HG03521 (cell line): ENCODE measurements around the gene MARF1.
"Not testable (repeated sequence)": the region's sequence is repeated elsewhere in the genome, so short reads cannot be mapped to it uniquely, and the experiment has no call there.

Experiments used
- ATAC-seq: cut with Tn5 transposase; IDR thresholded peaks from one replicate; pipeline ENCODE4 v1.9.1; 2021; ENCODE audit warnings: mild to moderate bottlenecking, moderate library complexity; ENCODE audit not compliant: unreplicated experiment

Gene MARF1

GRCh38 chr16:15652293-15653001 is 9.5 kb upstream of the MARF1 start:
- ATAC-seq = no peak

GRCh38 chr16:15650698-15651171 is 7.8 kb upstream of the MARF1 start:
- peak; percentile 22 for ATAC-seq

GRCh38 chr16:15650019-15650697 is 7.2 kb upstream of the MARF1 start, which contains the start of gene NDE1:
TSS of gene NDE1 (plus strand) at chr16:15650245. CDS start at chr16:15664779, 14,534 bp downstream.
- peak; percentile 72 for ATAC-seq

DNA sequence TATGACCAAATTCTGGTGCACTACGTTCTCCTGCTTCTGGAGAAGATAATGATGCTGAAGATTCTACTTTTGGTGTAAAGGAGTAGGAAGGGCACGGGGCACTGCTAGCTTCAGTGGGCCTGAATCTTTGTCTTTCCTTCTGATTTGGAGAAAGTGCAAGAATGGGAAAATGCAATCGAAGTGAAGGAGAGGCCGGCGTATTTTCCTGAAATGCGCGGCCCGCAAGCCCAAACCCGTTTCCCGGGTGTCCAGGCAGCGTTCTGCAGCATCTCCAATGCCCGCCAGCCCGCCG is 6.7 kb upstream of the MARF1 start:
- no peak for ATAC-seq

- ATAC-seq = not testable (repeated sequence)
These were observed 6.4 kb upstream of the MARF1 start for GRCh38 chr16:15649311-15649710.

DNA sequence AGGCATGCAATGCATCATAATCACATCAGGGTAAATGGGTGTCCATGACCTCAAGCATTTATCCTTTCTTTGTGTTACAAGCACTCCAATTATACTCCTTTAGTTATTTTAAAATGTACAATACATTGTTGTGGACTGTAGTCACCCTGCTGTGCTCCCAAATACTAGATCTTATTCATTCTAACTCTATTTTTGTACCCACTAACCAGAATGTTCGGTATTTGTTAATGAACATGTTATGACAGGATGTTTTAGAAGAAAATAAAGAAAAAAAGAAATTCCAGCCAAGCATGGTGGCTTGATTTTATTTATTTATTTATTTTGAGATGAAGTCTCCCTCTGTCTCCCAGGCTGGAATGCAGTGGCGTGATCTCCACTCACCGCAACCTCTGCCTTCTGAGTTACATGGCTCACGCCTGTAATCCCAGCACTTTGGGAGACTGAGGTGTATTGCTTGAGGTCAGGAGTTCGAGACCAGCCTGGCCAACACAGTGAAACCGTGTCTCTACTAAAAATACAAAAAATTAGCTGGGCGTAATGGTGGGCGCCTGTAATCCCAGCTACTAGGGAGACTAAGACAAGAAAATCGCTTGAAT is 5.3 kb upstream of the MARF1 start:
- ATAC-seq = no peak

DNA sequence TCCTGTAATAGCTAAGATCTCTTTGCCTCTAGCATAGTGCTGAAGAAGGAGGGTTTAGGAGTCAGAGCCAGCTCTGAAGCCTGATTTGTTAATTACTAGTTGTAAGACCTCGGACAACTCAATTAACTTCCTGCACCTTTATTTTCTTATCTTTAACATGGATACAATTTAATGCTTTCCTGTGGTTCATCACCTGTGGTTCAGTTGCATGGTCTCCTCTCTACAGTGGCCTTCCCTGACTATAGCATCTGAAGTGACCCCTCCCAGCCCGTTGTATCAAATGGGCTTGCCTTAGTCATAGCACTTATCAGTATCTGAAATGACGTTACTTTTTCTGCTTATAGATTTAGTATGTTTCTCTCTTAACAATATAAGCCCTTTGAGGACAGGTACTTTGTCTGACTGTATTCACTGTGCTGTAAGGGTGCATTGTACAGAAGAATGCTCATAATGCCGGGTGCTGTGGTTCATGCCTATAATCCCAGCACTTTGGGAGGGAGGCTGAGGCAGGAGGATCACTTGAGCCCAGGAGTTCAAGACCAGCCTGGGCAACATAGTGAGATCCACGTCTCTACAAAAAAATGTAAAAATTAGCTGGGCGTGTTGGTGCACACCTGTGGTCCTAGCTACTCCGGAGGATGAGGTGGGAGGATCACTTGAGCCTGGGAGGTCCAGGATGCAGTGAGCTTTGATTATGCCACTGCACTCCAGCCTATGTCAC is 4.5 kb upstream of the MARF1 start:
- no peak for ATAC-seq

DNA sequence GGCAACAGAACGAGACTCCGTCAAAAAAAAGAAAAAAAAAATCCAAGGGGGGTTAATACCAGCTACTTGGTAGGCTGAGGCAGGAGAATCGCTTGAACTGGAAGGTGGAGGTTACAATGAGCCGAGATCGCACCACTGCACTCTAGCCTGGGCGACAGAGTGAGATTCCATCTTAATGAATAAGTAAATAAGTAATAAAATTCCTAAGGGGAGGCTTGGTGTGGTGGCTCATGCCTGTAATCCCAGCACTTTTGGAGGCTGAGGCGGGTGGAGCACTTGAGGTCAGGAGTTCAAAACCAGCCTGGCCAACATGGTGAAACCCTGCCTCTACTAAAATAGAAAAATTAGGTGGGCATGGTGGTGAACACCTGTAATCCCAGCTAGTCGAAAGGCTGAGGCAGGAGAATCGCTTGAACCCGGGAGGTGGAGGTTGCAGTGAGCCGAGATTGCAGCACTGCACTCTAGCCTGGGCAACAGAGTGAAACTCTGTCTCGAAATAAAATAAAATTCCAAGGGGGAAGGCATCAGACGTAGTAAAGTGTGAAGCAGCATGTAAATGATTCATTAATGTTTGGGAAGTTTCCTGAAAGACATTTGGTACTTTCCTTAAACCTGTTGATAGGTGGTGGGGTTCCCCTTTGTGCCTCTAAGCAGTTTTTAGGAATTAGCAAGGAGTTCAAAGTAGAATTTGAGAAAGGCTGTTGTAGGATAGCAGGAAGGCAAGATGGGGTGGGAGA is 3.8 kb upstream of the MARF1 start:
- not testable (repeated sequence) for ATAC-seq

DNA sequence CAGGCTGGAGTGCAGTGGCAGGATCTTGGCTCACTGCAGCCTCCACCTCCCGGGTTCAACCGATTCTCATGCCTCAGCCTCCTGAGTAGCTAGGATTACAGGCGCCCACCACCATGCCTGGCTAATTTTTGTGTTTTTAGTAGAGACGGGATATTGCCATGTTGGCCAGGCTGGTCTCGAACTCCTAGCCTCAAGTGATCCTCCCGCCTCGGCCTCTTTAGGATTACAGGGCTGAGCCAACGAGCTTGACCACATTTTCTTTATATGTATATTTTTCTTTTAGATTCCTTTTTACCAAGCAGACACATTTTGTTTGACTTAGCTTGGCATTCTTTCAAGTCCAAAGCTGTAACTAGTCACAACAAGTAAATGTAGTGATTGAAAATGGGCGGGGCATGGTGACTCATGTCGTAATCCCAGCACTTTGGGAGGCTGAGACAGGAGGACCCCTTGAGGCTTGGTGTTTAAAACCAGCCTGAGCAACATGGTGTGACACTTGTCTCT is 2.1 kb upstream of the MARF1 start:
- not testable (repeated sequence) for ATAC-seq

DNA sequence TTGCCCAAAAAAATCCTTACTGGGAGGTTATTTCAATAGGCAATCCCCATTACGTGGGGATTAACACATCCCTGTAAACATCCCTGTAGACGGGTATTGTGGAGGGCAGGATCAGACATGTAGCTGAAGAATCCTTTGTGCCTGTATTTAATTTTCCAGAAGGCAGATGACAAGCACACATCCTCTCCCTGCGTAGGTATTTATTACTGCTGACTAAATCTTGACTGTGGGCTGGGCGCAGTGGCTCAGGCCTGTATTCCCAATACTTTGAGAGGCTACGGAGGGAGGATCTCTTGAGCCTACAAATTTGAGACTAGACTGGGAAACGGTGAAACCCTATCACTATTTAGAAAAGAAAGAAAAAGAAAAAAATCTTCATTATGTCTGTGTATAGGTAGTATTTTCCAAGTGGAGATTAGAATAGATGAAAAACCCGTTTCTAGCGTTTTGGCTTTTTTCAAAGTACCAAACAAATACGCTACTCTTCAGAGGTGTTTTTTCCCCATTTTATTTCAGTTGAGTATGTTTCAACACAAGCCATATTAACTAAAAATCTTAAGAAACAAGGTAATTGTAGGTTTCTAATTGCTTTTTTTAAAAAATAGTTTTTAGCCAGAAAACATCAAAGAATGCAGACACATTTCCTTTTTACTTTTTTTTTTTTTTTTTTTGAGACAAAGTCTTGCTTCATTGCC is 1.5 kb upstream of the MARF1 start:
- no peak for ATAC-seq

DNA sequence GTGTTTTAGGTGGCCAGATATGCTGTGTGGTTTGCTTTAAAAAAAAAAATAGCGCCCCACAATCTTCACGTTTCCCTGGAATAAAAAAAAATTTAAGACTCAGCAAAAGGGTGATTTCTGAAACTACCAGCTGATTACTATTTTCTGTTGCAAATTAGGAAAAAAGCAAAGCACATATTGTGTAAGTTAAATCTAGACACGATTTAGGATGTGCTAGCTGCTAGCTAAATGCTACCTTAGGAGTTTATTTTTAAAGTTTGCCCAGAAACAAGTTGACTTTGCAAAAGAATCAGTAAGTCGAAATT is 944 bp upstream of the MARF1 start:
- no peak for ATAC-seq

- peak; percentile 60 for ATAC-seq
These were observed 352 bp downstream of the MARF1 start for GRCh38 chr16:15642557-15643047.

GRCh38 chr16:15641753-15642556 is 999 bp downstream of the MARF1 start:
- ATAC-seq = no peak

DNA sequence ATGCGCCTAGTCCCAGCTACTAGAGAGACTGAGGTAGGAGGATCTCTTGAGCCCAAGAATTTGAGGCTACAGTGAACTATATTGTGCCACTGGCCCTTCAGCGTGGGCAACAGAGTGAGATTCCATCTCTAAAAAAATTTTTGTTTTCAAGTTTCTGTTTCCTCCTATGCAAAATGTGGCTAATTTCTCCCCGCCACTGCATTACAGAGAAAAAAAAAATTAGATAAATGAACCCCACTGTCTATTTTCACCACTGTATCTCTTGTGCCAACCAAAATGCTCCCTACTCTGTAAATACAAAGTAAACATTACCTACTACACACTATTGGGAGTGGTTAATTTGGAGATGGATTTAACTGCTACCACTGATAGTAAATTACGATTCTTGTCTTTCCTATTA is 2.0 kb downstream of the MARF1 start:
- no peak for ATAC-seq

- no peak for ATAC-seq
These were observed 3.8 kb downstream of the MARF1 start for GRCh38 chr16:15639061-15639568.

DNA sequence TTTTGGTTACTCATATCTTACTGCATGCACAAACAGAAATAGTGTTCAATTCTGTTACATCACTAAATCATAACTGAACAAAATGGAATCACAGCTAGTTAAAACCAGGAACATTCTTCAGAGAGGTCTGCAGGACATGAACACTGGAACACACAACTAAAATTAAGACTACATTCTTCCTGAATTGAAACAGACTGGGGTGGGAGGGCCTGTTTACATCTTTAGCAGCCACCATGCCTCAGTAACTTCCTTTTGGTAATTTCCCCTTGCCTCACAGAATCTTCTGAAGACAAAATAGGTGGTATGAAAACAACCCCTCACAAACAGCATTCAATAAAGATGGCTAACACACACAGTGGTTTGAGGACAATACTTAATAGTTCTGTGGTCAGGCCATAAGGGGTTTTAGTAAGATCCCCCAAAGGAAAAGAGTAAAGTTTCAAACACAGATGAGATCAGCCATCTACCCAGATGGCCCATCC is 6.5 kb downstream of the MARF1 start:
- ATAC-seq = no peak

DNA sequence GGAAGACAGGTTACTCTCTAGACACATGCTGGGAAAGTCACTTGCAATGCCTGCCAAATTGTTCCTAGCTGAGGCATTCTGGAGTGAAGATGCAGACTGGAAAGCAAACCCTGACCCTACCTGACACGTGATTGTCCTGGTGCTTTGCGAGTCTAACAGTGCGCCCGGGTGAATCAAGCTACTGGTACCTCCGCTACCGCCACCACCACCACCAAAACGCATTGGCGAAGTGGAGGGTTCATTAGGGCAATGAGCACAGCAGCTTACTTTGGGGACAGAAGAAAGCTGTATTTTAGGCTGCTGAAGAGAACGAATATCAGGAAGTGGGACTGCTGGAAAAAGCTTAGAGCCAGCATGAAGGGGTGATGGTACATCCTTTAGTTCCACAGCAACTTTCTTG is 7.0 kb downstream of the MARF1 start:
- ATAC-seq = no peak

GRCh38 chr16:15631730-15632409 is 11.1 kb downstream of the MARF1 start:
- no peak for ATAC-seq
